ENCODE results near the gene MT1B. TPM values are rescaled to one million over a fixed set of nuclear protein-coding genes. Genes with fewer than 3 reads are reported as not detected.
"Not testable (repeated sequence)": the region's sequence is repeated elsewhere in the genome, so short reads cannot be mapped to it uniquely, and the experiment has no call there.

Gene MT1B
- total and polyA plus RNA-seq, 4 donors = not detected

GRCh38 chr16:56615353-56615752 is 36.3 kb upstream of the MT1B start:
- intact Hi-C loops (cut with DNase I) = no loop called here
- Histone ChIP-seq H3K4me3 (ENCODE audit: low read length in 2 of 2) (no peak overlapping the region), H3K27ac (ENCODE audit: low read depth in 1 of 2, low read length in 2 of 2) (no peak overlapping the region), H3K36me3 (ENCODE audit: control insufficient read depth in 1 of 2, insufficient read depth in 2 of 2, low read length in 1 of 2) (no peaks in the 10 kb centered on the region), H3K4me1 (ENCODE audit: control insufficient read depth in 1 of 2, insufficient read depth in 2 of 2, low read length in 2 of 2) (peaks cover 0 to 5% of the 10 kb centered on the region in 2 donors), H3K27me3 (ENCODE audit: control insufficient read depth in 1 of 2, insufficient read depth in 2 of 2, low read length in 1 of 2) (no peaks in the 10 kb centered on the region), H3K9me3 (ENCODE audit: control insufficient read depth, low read length) (no peaks in the 10 kb centered on the region)
- WGBS, 2 donors = 81 to 89% methylated on average over 3 of the region's 3 CpGs
- ATAC-seq (ENCODE audit: low FRiP score) = no peak
- no peak for DNase-seq

GRCh38 chr16:56616608-56617211 is 35.0 kb upstream of the MT1B start:
- Histone ChIP-seq H3K27ac (ENCODE audit: low read depth in 1 of 2, low read length in 2 of 2) (no peak overlapping the region), H3K36me3 (ENCODE audit: control insufficient read depth in 1 of 2, insufficient read depth in 2 of 2, low read length in 1 of 2) (no peaks in the 10 kb centered on the region), H3K4me3 (ENCODE audit: low read length in 2 of 2) (no peak overlapping the region), H3K4me1 (ENCODE audit: control insufficient read depth in 1 of 2, insufficient read depth in 2 of 2, low read length in 2 of 2) (no peaks in the 10 kb centered on the region), H3K27me3 (ENCODE audit: control insufficient read depth in 1 of 2, insufficient read depth in 2 of 2, low read length in 1 of 2) (no peaks in the 10 kb centered on the region), H3K9me3 (ENCODE audit: control insufficient read depth, low read length) (no peaks in the 10 kb centered on the region)
- WGBS, 2 donors = 56 to 57% methylated on average over 23 of the region's 23 CpGs
- DNase-seq = no peak
- intact Hi-C loops (cut with DNase I) = no loop called here
- ATAC-seq (ENCODE audit: low FRiP score) = peak; percentile 45

- DNase-seq (peak; percentile 91 to 93), ATAC-seq (ENCODE audit: low FRiP score) (peak; percentile 92)
- Histone ChIP-seq H3K27ac (ENCODE audit: low read depth in 1 of 2, low read length in 2 of 2) (peak overlapping the region in 1 of 2 donors; percentile 23), H3K9me3 (ENCODE audit: control insufficient read depth, low read length) (no peaks in the 10 kb centered on the region), H3K36me3 (ENCODE audit: control insufficient read depth in 1 of 2, insufficient read depth in 2 of 2, low read length in 1 of 2) (no peaks in the 10 kb centered on the region), H3K4me3 (ENCODE audit: low read length in 2 of 2) (peak overlapping the region in 1 of 2 donors; percentile 16), H3K4me1 (ENCODE audit: control insufficient read depth in 1 of 2, insufficient read depth in 2 of 2, low read length in 2 of 2) (no peaks in the 10 kb centered on the region), H3K27me3 (ENCODE audit: control insufficient read depth in 1 of 2, insufficient read depth in 2 of 2, low read length in 1 of 2) (no peaks in the 10 kb centered on the region)
- intact Hi-C loops (cut with DNase I) = no loop called here
- WGBS, 2 donors = 2 to 3% methylated on average over 33 to 41 of the region's 41 CpGs
Measured at GRCh38 chr16:56617212-56618085, 34.2 kb upstream of the MT1B start.

GRCh38 chr16:56618138-56618537 is 33.5 kb upstream of the MT1B start:
- Histone ChIP-seq H3K4me3 (ENCODE audit: low read length in 2 of 2) (no peak overlapping the region), H3K36me3 (ENCODE audit: control insufficient read depth in 1 of 2, insufficient read depth in 2 of 2, low read length in 1 of 2) (no peaks in the 10 kb centered on the region), H3K27me3 (ENCODE audit: control insufficient read depth in 1 of 2, insufficient read depth in 2 of 2, low read length in 1 of 2) (no peaks in the 10 kb centered on the region), H3K27ac (ENCODE audit: low read depth in 1 of 2, low read length in 2 of 2) (no peak overlapping the region), H3K9me3 (ENCODE audit: control insufficient read depth, low read length) (no peaks in the 10 kb centered on the region), H3K4me1 (ENCODE audit: control insufficient read depth in 1 of 2, insufficient read depth in 2 of 2, low read length in 2 of 2) (no peaks in the 10 kb centered on the region)
- intact Hi-C loops (cut with DNase I) = no loop called here
- WGBS, 2 donors = 87 to 90% methylated on average over 6 of the region's 6 CpGs
- ATAC-seq (ENCODE audit: low FRiP score) = no peak
- no peak for DNase-seq

GRCh38 chr16:56620339-56620897 is 31.3 kb upstream of the MT1B start:
- WGBS, 2 donors = 83 to 85% methylated on average over 8 of the region's 8 CpGs
- Histone ChIP-seq H3K36me3 (ENCODE audit: control insufficient read depth in 1 of 2, insufficient read depth in 2 of 2, low read length in 1 of 2) (no peaks in the 10 kb centered on the region), H3K4me1 (ENCODE audit: control insufficient read depth in 1 of 2, insufficient read depth in 2 of 2, low read length in 2 of 2) (no peaks in the 10 kb centered on the region), H3K27me3 (ENCODE audit: control insufficient read depth in 1 of 2, insufficient read depth in 2 of 2, low read length in 1 of 2) (no peaks in the 10 kb centered on the region), H3K4me3 (ENCODE audit: low read length in 2 of 2) (no peak overlapping the region), H3K27ac (ENCODE audit: low read depth in 1 of 2, low read length in 2 of 2) (no peak overlapping the region), H3K9me3 (ENCODE audit: control insufficient read depth, low read length) (no peaks in the 10 kb centered on the region)
- no peak for ATAC-seq (ENCODE audit: low FRiP score)
- DNase-seq = no peak
- intact Hi-C loops (cut with DNase I) = no loop called here

- DNase-seq; ATAC-seq (ENCODE audit: low FRiP score); H3K27me3 ChIP-seq (ENCODE audit: control insufficient read depth in 1 of 2, insufficient read depth in 2 of 2, low read length in 1 of 2); H3K27ac ChIP-seq (ENCODE audit: low read depth in 1 of 2, low read length in 2 of 2); H3K4me1 ChIP-seq (ENCODE audit: control insufficient read depth in 1 of 2, insufficient read depth in 2 of 2, low read length in 2 of 2); H3K9me3 ChIP-seq (ENCODE audit: control insufficient read depth, low read length); intact Hi-C loops (cut with DNase I); H3K36me3 ChIP-seq (ENCODE audit: control insufficient read depth in 1 of 2, insufficient read depth in 2 of 2, low read length in 1 of 2); H3K4me3 ChIP-seq (ENCODE audit: low read length in 2 of 2): not testable (repeated sequence)
- WGBS, 2 donors = 67 to 81% methylated on average over 4 of the region's 4 CpGs
Measured at GRCh38 chr16:56621665-56622445, 29.8 kb upstream of the MT1B start.

- 96% methylated on average over 5 of the region's 5 CpGs for WGBS, 2 donors
- H3K4me3 ChIP-seq (ENCODE audit: low read length in 2 of 2); H3K9me3 ChIP-seq (ENCODE audit: control insufficient read depth, low read length); ATAC-seq (ENCODE audit: low FRiP score); H3K36me3 ChIP-seq (ENCODE audit: control insufficient read depth in 1 of 2, insufficient read depth in 2 of 2, low read length in 1 of 2); DNase-seq; H3K27me3 ChIP-seq (ENCODE audit: control insufficient read depth in 1 of 2, insufficient read depth in 2 of 2, low read length in 1 of 2); intact Hi-C loops (cut with DNase I); H3K27ac ChIP-seq (ENCODE audit: low read depth in 1 of 2, low read length in 2 of 2); H3K4me1 ChIP-seq (ENCODE audit: control insufficient read depth in 1 of 2, insufficient read depth in 2 of 2, low read length in 2 of 2): not testable (repeated sequence)
Measured at GRCh38 chr16:56623184-56623583, 28.5 kb upstream of the MT1B start.

- DNase-seq = no peak
- no peaks in the 10 kb centered on the region for H3K27me3 ChIP-seq (ENCODE audit: control insufficient read depth in 1 of 2, insufficient read depth in 2 of 2, low read length in 1 of 2)
- H3K27ac ChIP-seq (ENCODE audit: low read depth in 1 of 2, low read length in 2 of 2) = no peak overlapping the region
- H3K4me3 ChIP-seq (ENCODE audit: low read length in 2 of 2) = no peak overlapping the region
- H3K9me3 ChIP-seq (ENCODE audit: control insufficient read depth, low read length) = no peaks in the 10 kb centered on the region
- ATAC-seq (ENCODE audit: low FRiP score) = no peak
- no peaks in the 10 kb centered on the region for H3K4me1 ChIP-seq (ENCODE audit: control insufficient read depth in 1 of 2, insufficient read depth in 2 of 2, low read length in 2 of 2)
- WGBS, 2 donors = 94 to 95% methylated on average over 2 of the region's 2 CpGs
- H3K36me3 ChIP-seq (ENCODE audit: control insufficient read depth in 1 of 2, insufficient read depth in 2 of 2, low read length in 1 of 2) = no peaks in the 10 kb centered on the region
- intact Hi-C loops (cut with DNase I) = no loop called here
Measured at GRCh38 chr16:56623637-56624036, 28.0 kb upstream of the MT1B start.
